ENCODE results near the gene TRIO.

DNA sequence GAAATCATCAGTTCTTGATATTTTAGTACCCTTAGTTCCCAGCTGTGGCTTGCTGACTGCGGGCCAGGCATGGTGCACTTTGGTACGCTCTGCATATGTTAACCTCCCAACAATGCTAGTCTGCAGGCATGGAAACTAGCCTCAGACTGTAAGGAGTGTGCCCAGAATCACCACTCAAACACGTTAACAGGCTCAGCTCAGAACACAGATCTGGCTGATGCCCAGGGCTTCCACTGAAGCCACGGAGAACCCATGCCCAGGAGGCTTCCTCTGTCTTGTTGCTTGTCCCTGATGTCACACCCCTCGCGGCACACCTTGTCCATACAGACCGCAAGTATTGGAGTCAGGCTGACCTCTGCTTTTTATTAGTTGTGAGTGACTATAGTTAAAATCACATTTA, 251.2 kb downstream of the TRIO start:
- TF ChIP-seq BHLHE40 (IDR thresholded peaks at IDR 0.05; ENCODE audit: borderline replicate concordance) = no peak
- TF ChIP-seq SP1 (IDR thresholded peaks at IDR 0.05) = no peak
- TF ChIP-seq FOXA1 (IDR thresholded peaks at IDR 0.05) = no peak
